ENCODE measurements around the gene EBI3. TPM values are rescaled to one million over a fixed set of nuclear protein-coding genes. Genes with fewer than 3 reads are reported as not detected.

The EBI3 gene
- total and polyA plus RNA-seq, 2 of the 13 experiments (the other 11 are each of a cell fraction or from before 2014, with no cell fraction given) = 3.4 TPM; not detected in 1

DNA sequence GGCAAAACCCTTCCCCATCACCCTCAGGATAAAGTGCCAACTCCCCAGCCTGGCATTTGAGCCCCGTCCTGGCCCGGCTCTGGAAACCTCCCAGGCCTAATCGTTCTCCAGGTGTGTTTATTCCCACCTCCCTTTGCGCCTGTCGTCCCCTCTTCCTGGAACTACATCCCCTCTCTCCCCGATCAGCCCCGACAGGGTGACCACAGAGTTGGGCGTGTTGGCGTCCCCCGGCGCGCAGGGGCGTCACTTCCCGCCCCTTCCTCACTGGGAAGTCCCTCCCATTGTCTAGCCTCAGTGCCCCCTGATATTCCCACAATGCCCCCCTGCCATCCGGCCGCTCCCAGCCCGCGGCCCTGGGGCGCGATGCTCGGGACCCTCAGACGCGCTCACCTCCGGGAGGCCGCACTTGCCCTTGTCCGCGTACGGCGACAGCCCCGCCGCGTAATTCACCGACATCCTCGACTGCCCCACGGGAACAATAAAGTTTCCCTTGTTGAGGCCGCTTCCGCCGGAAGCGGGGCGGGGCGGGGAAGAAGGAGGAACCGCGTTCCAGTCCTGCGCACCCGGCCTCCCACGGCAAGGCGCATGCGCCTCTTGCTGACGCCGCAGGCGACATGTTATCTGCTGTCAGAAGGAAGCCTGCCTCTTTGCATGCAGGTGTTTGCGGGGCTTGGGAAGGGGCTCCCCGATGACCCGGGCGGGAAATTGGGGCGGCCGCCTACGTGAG lies 47.1 kb upstream of the EBI3 start, which contains the start of the genes ANKRD24 and SIRT6 (continued):
- TF ChIP-seq, protein P1, sequence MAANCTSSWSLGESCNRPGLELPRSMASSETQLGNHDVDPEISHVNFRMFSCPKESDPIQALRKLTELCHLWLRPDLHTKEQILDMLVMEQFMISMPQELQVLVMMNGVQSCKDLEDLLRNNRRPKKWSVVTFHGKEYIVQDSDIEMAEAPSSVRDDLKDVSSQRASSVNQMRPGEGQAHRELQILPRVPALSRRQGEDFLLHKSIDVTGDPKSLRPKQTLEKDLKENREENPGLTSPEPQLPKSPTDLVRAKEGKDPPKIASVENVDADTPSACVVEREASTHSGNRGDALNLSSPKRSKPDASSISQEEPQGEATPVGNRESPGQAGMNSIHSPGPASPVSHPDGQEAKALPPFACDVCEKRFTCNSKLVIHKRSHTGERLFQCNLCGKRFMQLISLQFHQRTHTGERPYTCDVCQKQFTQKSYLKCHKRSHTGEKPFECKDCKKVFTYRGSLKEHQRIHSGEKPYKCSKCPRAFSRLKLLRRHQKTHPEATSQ (CRISPR knock-in tag; IDR thresholded peaks at IDR 0.05; ENCODE audit: borderline replicate concordance) = no peak
- TF ChIP-seq ESRRA (CRISPR knock-in tag; IDR thresholded peaks at IDR 0.05; ENCODE audit: low read depth) (peak; percentile 66), CC2D1A (CRISPR knock-in tag; IDR thresholded peaks at IDR 0.05) (no peak), ZNF510 (CRISPR knock-in tag; IDR thresholded peaks at IDR 0.05; ENCODE audit: low read depth) (0 out of 2 replicates have a peak, but pooled peaks have one; percentile 8), ZNF629 (CRISPR knock-in tag; conservative IDR thresholded peaks at IDR 0.05) (no peak), ZNF431 (CRISPR knock-in tag; IDR thresholded peaks at IDR 0.05; ENCODE audit: borderline replicate concordance, low read depth) (peak; percentile 51; the same call in 1 of the 2 replicates), ZNF235 (CRISPR knock-in tag; IDR thresholded peaks at IDR 0.05; ENCODE audit: borderline replicate concordance) (no peak), REXO4 (CRISPR knock-in tag; IDR thresholded peaks at IDR 0.05; ENCODE audit: borderline replicate concordance) (no peak), NR2F2 (IDR thresholded peaks at IDR 0.05; ENCODE audit: borderline replicate concordance, low read depth) (no peak), ZSCAN12 (CRISPR knock-in tag; IDR thresholded peaks at IDR 0.05) (no peak), SOX5 (CRISPR knock-in tag; IDR thresholded peaks at IDR 0.05; ENCODE audit: borderline replicate concordance) (peak; percentile 66), HOXA3 (CRISPR knock-in tag; IDR thresholded peaks at IDR 0.05) (peak; percentile 94), ZNF563 (CRISPR knock-in tag; IDR thresholded peaks at IDR 0.05) (peak; percentile 80), ZNF598 (CRISPR knock-in tag; IDR thresholded peaks at IDR 0.05; ENCODE audit: borderline replicate concordance) (no peak), NCOA5 (CRISPR knock-in tag; IDR thresholded peaks at IDR 0.05) (no peak), THAP11 (CRISPR knock-in tag; IDR thresholded peaks at IDR 0.05) (peak; percentile 98), TEAD3 (CRISPR knock-in tag; optimal IDR thresholded peaks at IDR 0.05; ENCODE audit: borderline replicate concordance) (peak; percentile 82), SETDB1 (CRISPR knock-in tag; IDR thresholded peaks at IDR 0.05; ENCODE audit: borderline replicate concordance) (no peak), ZNF547 (CRISPR knock-in tag; IDR thresholded peaks at IDR 0.05) (peak; percentile 87), ISX (CRISPR knock-in tag; conservative IDR thresholded peaks at IDR 0.05) (no peak), ZSCAN29 (CRISPR knock-in tag; conservative IDR thresholded peaks at IDR 0.05) (no peak), ZNF335 (CRISPR knock-in tag; IDR thresholded peaks at IDR 0.05) (peak; percentile 66; the same call in 1 of the 2 replicates)
- TF ChIP-seq, protein P2, sequence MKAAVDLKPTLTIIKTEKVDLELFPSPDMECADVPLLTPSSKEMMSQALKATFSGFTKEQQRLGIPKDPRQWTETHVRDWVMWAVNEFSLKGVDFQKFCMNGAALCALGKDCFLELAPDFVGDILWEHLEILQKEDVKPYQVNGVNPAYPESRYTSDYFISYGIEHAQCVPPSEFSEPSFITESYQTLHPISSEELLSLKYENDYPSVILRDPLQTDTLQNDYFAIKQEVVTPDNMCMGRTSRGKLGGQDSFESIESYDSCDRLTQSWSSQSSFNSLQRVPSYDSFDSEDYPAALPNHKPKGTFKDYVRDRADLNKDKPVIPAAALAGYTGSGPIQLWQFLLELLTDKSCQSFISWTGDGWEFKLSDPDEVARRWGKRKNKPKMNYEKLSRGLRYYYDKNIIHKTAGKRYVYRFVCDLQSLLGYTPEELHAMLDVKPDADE (CRISPR knock-in tag; IDR thresholded peaks at IDR 0.05) = no peak
- TF ChIP-seq, protein P3, sequence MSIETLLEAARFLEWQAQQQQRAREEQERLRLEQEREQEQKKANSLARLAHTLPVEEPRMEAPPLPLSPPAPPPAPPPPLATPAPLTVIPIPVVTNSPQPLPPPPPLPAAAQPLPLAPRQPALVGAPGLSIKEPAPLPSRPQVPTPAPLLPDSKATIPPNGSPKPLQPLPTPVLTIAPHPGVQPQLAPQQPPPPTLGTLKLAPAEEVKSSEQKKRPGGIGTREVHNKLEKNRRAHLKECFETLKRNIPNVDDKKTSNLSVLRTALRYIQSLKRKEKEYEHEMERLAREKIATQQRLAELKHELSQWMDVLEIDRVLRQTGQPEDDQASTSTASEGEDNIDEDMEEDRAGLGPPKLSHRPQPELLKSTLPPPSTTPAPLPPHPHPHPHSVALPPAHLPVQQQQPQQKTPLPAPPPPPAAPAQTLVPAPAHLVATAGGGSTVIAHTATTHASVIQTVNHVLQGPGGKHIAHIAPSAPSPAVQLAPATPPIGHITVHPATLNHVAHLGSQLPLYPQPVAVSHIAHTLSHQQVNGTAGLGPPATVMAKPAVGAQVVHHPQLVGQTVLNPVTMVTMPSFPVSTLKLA (IDR thresholded peaks at IDR 0.05) = peak; percentile 48; the same call in 1 of the 2 replicates
- TF ChIP-seq, protein P4, sequence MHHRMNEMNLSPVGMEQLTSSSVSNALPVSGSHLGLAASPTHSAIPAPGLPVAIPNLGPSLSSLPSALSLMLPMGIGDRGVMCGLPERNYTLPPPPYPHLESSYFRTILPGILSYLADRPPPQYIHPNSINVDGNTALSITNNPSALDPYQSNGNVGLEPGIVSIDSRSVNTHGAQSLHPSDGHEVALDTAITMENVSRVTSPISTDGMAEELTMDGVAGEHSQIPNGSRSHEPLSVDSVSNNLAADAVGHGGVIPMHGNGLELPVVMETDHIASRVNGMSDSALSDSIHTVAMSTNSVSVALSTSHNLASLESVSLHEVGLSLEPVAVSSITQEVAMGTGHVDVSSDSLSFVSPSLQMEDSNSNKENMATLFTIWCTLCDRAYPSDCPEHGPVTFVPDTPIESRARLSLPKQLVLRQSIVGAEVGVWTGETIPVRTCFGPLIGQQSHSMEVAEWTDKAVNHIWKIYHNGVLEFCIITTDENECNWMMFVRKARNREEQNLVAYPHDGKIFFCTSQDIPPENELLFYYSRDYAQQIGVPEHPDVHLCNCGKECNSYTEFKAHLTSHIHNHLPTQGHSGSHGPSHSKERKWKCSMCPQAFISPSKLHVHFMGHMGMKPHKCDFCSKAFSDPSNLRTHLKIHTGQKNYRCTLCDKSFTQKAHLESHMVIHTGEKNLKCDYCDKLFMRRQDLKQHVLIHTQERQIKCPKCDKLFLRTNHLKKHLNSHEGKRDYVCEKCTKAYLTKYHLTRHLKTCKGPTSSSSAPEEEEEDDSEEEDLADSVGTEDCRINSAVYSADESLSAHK (CRISPR knock-in tag; IDR thresholded peaks at IDR 0.05; ENCODE audit: borderline replicate concordance) = no peak
